Activated CD8-positive, alpha-beta memory T cell treated with anti-CD3 and anti-CD28 coated beads for 48 hours (primary cell): ENCODE results near the gene TRNP1.
"Not testable (repeated sequence)": the region's sequence is repeated elsewhere in the genome, so short reads cannot be mapped to it uniquely, and the experiment has no call there.

Source experiments
- DNase-seq, 3 experiments: peaks; one replicate each; pipeline ENCODE4 v3.0.0-alpha.2; 2020; ENCODE audit warnings: low read depth in 2 of 3, low spot score in 2 of 3

The TRNP1 gene, protein sequence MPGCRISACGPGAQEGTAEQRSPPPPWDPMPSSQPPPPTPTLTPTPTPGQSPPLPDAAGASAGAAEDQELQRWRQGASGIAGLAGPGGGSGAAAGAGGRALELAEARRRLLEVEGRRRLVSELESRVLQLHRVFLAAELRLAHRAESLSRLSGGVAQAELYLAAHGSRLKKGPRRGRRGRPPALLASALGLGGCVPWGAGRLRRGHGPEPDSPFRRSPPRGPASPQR

GRCh38 chr1:26993237-26994019, at the start of gene TRNP1:
TRNP1 (plus strand) TSS chr1:26993692; CDS start chr1:26993787, 95 bp downstream.
- peak; percentile 34 to 40 (median 37) for DNase-seq

DNA sequence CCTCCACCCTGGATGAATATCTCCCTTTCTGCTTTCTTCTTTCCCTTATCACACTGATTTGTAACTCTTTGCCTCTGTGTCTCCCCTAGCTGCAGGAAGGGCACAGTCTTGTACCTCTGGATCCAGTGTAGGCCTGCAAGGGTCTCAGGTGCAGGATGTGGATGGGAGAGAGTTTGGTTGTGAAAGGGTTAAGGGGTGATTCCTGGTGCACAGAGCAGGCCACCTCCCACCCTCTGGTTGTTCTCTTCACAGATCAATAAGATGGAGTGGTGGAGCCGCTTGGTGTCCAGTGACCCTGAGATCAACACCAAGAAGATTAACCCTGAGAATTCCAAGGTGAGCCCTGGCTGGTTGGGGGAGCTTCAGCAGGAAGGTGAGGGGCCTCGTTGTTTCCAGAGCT, 48.4 kb upstream of the TRNP1 start:
- DNase-seq: no peak

- DNase-seq: no peak
Measured at GRCh38 chr1:26945728-26946127, 47.8 kb upstream of the TRNP1 start.

DNA sequence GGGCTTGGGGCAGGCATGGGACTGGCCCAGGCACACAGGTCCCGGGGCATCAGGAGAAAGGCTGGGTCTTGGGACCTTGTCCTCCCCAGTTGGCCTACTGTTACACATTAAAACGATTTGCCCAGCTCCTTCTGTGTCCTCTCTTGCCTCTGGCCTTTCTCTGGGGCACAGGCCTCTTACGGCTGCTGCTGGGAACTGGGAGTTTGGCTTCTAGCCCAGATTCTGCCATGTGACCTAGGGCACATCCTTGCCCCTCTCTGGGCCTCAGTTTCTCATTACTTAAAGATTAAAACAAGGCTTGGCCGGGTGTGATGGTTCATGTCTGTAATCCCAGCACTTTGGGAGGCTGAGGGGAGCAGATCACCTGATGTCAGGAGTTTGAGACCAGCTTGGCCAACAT, 47.2 kb upstream of the TRNP1 start:
- DNase-seq: no peak

- DNase-seq: not testable (repeated sequence)
Measured at GRCh38 chr1:26948725-26949057, 44.8 kb upstream of the TRNP1 start.

GRCh38 chr1:26949266-26949925, 44.1 kb upstream of the TRNP1 start:
- DNase-seq: no peak

- no peak for DNase-seq
Measured at GRCh38 chr1:26949926-26950319, 43.6 kb upstream of the TRNP1 start.

- DNase-seq: no peak
Measured at GRCh38 chr1:26950602-26951001, 42.9 kb upstream of the TRNP1 start.

DNA sequence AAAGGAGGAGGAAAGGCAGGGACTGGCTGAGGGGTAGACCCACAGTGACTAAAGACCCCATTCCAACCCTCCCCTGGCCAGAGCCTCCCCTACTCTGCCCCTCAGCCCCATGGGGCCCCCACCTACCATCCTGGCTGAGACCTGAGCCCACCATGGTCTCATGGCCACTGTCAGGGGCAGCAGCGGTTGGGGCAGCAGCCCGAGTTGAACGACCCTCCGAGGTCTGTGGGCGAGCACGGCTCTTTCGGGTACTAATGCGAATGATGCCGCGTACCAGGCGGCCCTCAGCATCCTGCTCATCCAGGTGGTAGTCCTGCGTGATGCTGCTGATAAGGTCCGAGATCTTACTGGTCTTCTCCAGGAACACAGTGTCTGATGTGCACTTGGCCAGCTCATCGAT, 42.3 kb upstream of the TRNP1 start:
- no peak for DNase-seq

DNA sequence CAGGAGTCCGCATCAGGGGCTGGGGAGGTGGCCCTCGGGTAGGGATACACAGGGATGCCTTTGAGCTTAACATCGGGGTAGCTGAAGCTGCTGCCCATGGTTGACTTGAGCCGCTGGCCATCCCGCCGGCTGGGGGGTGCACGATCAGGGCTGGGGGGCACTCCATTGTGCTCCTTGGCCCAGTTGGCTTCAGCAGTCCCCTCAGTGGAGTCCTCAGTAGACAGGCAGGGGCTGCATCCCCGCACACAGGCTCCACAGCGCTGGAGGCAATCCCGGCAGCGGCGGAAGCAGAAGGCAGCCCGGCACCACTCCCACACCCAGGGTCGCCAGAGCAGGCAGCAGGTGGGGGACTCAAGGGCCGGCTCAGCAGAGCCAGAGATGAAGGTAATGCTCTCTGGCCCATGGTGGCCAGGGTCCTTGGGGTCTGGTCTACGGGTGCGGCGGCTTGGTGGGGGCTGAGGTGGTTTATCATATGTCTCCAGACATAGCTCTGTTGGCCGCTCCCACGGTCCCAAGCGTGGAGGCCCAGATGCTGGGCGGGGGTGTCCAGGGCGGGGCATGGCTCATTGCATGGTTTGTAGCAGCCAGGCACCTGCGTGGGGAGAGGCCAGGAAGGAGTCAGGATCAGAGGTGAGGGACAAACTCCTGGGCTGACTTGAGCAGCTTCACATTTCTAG, 41.5 kb upstream of the TRNP1 start:
- no peak for DNase-seq

DNA sequence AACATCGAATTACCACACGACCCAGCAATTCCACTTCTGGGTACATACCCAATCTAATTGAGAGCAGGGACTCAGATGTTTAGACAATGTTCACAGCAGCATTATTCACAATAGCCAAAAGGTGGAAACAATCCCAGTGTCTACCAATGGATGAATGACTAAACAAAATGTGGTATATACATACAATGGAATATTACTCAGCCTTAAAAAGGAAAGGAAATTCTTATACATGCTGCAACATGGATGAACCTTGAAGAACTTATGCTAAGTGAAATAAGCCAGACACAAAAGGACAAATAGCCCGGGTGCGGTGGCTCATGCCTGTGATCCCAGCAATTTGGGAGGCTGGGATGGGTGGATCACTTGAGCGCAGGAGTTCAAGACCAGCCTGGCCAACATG, 40.1 kb upstream of the TRNP1 start:
- no peak for DNase-seq

GRCh38 chr1:26956321-26956720, 37.2 kb upstream of the TRNP1 start:
- no peak for DNase-seq

DNA sequence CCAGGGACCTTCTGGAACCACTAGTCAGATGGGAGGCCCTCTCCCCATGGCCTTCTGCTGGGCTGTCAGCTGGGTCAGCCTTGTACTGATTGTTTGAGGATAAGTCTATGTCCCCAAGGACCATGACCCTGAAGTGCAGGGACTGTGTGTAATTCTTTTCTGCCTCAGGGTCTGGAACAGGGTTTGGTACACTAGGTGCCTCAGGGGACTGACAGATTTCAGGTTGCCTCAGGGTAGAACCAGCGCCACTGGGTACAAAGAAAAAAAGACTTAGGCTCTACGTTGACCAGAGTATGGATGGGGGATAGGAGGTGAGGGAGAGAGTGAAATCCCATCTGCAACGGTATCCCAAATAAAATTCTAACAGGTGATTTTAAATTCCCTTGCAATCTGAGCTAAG, 36.2 kb upstream of the TRNP1 start:
- no peak for DNase-seq

DNA sequence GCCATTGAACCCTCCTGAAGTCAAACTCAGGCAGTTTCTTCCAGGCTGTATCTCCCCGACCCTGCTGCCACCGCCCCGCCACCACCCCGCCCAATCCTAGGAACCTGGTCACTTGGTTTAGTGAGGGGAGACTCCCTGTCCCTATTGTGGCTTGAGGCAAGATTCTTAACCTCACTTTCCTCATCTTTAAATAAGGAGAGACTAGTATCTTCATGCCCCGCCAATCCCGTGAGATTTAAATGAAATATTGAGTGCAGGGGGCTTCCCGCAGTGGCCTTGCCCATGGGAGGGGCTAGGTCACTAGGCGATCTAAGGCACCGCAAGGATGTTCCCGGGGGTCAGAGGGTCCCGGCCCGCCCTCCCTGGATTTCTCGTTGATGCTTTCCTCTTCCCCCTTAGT, 34.2 kb upstream of the TRNP1 start:
- DNase-seq: no peak

GRCh38 chr1:26959722-26960624, 33.5 kb upstream of the TRNP1 start, which contains the start of gene KDF1:
KDF1 (minus strand) TSS chr1:26960468; CDS start chr1:26952380, 8,088 bp downstream.
- no peak for DNase-seq

DNA sequence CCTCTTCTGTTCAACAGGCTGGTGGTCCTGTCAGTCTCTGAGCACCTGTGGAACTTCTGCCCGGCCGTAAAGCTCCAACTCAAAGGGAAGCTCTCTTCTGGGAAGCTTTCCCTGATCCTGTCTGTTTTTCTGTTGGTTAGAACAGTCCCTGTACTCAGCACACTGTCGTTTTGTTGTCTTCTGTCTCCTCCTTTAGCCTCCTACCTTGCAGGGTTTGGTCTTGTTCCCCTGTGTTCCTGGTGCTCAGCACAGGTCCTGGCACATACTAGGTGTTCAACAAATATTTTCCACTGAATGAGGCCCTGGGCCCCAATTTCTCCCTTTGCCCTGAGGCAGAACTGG, 32.9 kb upstream of the TRNP1 start:
- DNase-seq: no peak

DNA sequence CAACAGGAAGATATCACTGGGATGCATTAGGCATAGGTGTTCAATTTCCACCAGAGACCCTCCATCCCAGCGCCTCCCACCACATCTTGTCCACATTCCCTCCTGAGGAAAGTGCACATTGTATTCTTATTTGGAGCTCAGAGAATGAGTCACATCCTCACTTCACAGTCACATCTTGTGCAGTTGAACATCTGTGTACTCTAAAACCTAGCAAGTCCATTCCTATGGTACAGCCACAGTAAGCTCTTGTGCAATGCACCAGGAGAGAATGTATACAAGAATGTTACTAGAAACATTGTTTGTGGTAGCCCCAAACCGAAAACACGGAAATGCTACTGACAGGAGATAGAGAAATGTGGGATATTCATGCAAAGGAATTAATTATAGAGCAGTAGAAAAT, 31.7 kb upstream of the TRNP1 start:
- no peak for DNase-seq

GRCh38 chr1:26965213-26965612, 28.3 kb upstream of the TRNP1 start:
- DNase-seq: no peak

- DNase-seq: no peak
Measured at GRCh38 chr1:26965628-26966027, 27.9 kb upstream of the TRNP1 start.

DNA sequence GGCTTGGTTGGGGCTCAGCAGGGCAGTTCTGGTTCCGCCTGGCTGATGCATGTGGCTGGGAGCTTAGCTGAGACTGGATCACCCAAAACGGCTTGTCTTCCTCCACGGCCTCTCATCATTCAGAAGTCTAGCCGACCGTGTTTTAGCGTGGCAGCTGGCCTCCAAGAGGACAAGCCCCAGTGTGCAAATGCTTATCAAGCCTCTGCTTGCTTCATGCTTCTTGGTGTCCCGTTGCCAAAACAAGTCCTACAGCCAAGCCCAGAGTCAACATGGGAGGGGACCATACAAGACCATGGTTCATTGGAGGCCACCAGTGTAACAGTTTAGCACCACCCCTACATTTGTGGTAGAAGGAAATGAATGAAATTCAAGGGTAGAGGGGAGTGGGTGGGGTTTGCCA, 22.7 kb upstream of the TRNP1 start:
- no peak for DNase-seq

- DNase-seq: no peak
Measured at GRCh38 chr1:26971590-26971989, 21.9 kb upstream of the TRNP1 start.
